Osteocyte (in vitro differentiated cells): ENCODE results near the gene MBIP. TPM values are rescaled to one million over a fixed set of nuclear protein-coding genes. Genes with fewer than 3 reads are reported as not detected.
A peak's percentile ranks its signal among the peaks of the same experiment; 100 is the strongest.

ENCODE experiments used
- DNase-seq: peaks from one replicate; pipeline ENCODE4 v3.0.0; 2021; ENCODE audit warnings: mixed read lengths; ENCODE audit not compliant: unreplicated experiment; ENCODE audit errors: extremely low spot score
- H3K27ac Mint-ChIP-seq: one replicate; pipeline ENCODE4 v1.8.0; 2021; ENCODE audit warnings: mild to moderate bottlenecking, mixed read lengths; ENCODE audit not compliant: unreplicated experiment
- H3K27me3 Mint-ChIP-seq: one replicate; pipeline ENCODE4 v1.8.0; 2021; ENCODE audit warnings: mixed read lengths; ENCODE audit not compliant: unreplicated experiment
- H3K36me3 Mint-ChIP-seq: one replicate; pipeline ENCODE4 v1.8.0; 2021; ENCODE audit warnings: mixed read lengths; ENCODE audit not compliant: unreplicated experiment
- H3K4me1 Mint-ChIP-seq: one replicate; pipeline ENCODE4 v1.8.0; 2021; ENCODE audit warnings: mixed read lengths; ENCODE audit not compliant: unreplicated experiment
- H3K4me3 Mint-ChIP-seq: one replicate; pipeline ENCODE4 v1.8.0; 2021; ENCODE audit warnings: mild to moderate bottlenecking, moderate library complexity, mixed read lengths; ENCODE audit not compliant: unreplicated experiment
- H3K9me3 Mint-ChIP-seq: one replicate; pipeline ENCODE4 v1.8.0; 2021; ENCODE audit warnings: mixed read lengths; ENCODE audit not compliant: unreplicated experiment
- CTCF ChIP-seq: fragments of 200-600 bp; sonication (generic); IDR thresholded peaks from 2 replicates; pipeline ENCODE4 v1.5.0; 2021; ENCODE audit warnings: antibody characterized with exemption, mild to moderate bottlenecking, moderate library complexity
- long read RNA-seq: library from polyadenylated mRNA; unstranded; transcript quantifications from one replicate; pipeline ENCODE4 v2.0.0, GENCODE V29; 2021
- total RNA-seq: library from RNA; stranded (reverse); gene quantifications from 2 replicates; pipeline ENCODE4 v1.2.1, GENCODE V29; 2021

MBIP gene
- 25.8 and 26.2 TPM in 2 replicates for total RNA-seq
- long read RNA-seq, transcript MBIP-201 (9 exons, 1,586 nt) = minor isoform, 22 of 137 reads
- long read RNA-seq, transcript MBIP-202 (8 exons, 1,449 nt) = minor isoform, 10 of 137 reads
- long read RNA-seq, transcript MBIP-203 (9 exons, 1,648 nt) = major isoform, 91 of 137 reads
- long read RNA-seq, partial matches to known transcripts = 2 of 137 reads
- long read RNA-seq, other reads (novel, unspliced or antisense) = 12 of 137 reads

GRCh38 chr14:36320200-36320896 lies at the start of gene MBIP:
Gene MBIP, minus strand, starts transcription at chr14:36320637. Its CDS starts 49 bp downstream, at chr14:36320588.
- Mint-ChIP-seq H3K36me3 (no peaks in the 10 kb centered on the region), H3K4me1 (peaks cover 23% of the 10 kb centered on the region), H3K27me3 (peaks cover 32% of the 10 kb centered on the region), H3K4me3 (peak within 1 kb of the TSS; percentile 92), H3K27ac (peak within 1 kb of the TSS; percentile 95), H3K9me3 (no peaks in the 10 kb centered on the region)
- TF ChIP-seq CTCF = no peak
- DNase-seq = peak; percentile 93

- H3K27me3 Mint-ChIP-seq = peaks cover 14% of the 10 kb centered on the region
- H3K27ac Mint-ChIP-seq = no peak overlapping the region
- no peaks in the 10 kb centered on the region for H3K36me3 Mint-ChIP-seq
- H3K4me3 Mint-ChIP-seq = no peak overlapping the region
- H3K4me1 Mint-ChIP-seq = no peaks in the 10 kb centered on the region
- TF ChIP-seq CTCF = no peak
- no peaks in the 10 kb centered on the region for H3K9me3 Mint-ChIP-seq
- DNase-seq = no peak
Measured at GRCh38 chr14:36367985-36368774, 47.7 kb upstream of the MBIP start.

- Mint-ChIP-seq H3K27me3 (peaks cover 18% of the 10 kb centered on the region), H3K27ac (no peak overlapping the region), H3K4me3 (no peak overlapping the region), H3K4me1 (no peaks in the 10 kb centered on the region), H3K9me3 (no peaks in the 10 kb centered on the region), H3K36me3 (no peaks in the 10 kb centered on the region)
- TF ChIP-seq CTCF = no peak
- no peak for DNase-seq
Measured at GRCh38 chr14:36365766-36366165, 45.3 kb upstream of the MBIP start.

GRCh38 chr14:36363704-36364103 lies 43.3 kb upstream of the MBIP start:
- H3K9me3 Mint-ChIP-seq = no peaks in the 10 kb centered on the region
- H3K4me3 Mint-ChIP-seq = no peak overlapping the region
- H3K36me3 Mint-ChIP-seq = no peaks in the 10 kb centered on the region
- no peak for DNase-seq
- H3K27ac Mint-ChIP-seq = no peak overlapping the region
- no peak for TF ChIP-seq CTCF
- peaks cover 23% of the 10 kb centered on the region for H3K27me3 Mint-ChIP-seq
- no peaks in the 10 kb centered on the region for H3K4me1 Mint-ChIP-seq

GRCh38 chr14:36362648-36363047 lies 42.2 kb upstream of the MBIP start:
- DNase-seq = no peak
- Mint-ChIP-seq H3K27ac (no peak overlapping the region), H3K4me1 (no peaks in the 10 kb centered on the region), H3K27me3 (peaks cover 23% of the 10 kb centered on the region), H3K4me3 (no peak overlapping the region), H3K36me3 (no peaks in the 10 kb centered on the region), H3K9me3 (no peaks in the 10 kb centered on the region)
- TF ChIP-seq CTCF = no peak
